ENCODE results near the gene TAS2R8. TPM values are rescaled to one million over a fixed set of nuclear protein-coding genes. Genes with fewer than 3 reads are reported as not detected.

The TAS2R8 gene, protein sequence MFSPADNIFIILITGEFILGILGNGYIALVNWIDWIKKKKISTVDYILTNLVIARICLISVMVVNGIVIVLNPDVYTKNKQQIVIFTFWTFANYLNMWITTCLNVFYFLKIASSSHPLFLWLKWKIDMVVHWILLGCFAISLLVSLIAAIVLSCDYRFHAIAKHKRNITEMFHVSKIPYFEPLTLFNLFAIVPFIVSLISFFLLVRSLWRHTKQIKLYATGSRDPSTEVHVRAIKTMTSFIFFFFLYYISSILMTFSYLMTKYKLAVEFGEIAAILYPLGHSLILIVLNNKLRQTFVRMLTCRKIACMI
- 0.26 TPM in 1 of 2 replicates, not detected in the other for total RNA-seq

DNA sequence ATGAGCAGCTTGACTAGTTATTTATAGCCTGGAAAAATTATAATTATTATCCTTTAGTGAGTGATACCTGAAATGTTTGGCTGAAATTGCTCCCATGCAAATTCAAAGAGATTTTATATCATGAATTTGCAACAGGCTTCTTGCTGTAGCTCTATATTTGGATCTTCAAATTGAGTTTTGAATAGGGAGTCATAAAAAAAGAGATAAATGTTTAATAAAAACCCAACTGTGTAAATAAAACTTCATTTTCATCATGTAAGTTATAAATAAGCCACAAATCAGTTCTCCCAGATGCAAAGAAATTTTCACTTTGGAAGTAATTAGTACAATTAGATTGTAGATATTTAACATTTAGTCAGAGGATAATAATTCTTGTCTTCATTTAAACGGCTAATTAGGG, at the start of gene TAS2R8:
Gene TAS2R8 (minus strand): TSS at position 101 of the 400 bp plus-strand sequence. CDS start 306 bp downstream, outside the sequence.

DNA sequence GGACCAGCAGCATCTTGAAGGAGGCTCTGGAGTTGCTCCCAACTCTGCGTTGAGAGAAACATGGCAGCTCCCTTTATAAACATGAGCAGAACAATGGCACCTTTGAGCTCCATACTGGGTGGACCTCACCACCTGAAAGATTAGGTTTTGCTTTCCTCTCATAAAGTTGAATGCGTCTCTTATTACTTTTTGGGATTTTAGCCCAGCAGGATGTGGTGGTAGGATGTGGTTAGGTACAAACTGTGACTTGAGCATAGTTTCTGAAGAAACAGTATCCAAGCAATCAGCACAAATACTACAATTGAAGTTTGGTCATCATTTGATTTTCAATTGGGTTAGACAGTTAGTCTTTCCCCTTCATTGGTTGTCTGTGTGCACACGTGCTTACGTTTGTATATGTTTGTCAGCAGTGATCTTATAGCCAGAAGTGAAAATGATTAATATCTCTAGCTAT, 42.4 kb upstream of the TAS2R8 start, which contains the start of gene PRR4:
Gene PRR4 (minus strand): TSS at position 51 of the 454 bp plus-strand sequence. CDS start 38 bp downstream, at position 13.

DNA sequence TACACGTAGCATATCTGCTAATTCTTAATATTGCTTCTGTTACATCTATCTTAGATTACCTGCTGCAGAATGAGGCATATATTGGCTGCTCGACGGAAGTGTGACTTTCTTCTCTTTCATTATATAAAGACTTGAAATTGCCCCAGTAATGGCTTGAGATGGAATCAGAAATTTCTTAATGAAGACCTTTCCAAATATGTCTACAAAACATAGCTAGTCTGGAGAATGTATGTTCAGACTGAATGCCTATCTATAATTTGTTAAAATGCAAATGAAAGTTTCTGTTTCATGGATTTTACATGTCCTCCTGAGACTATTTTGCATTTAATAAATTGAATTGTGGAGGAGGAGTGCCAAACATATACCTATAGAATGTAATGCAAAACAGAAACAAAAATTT, 19.2 kb upstream of the TAS2R8 start, which contains the start of gene TAS2R10:
Gene TAS2R10 (minus strand): TSS at position 101 of the 400 bp plus-strand sequence. CDS start 89 bp downstream, at position 12.

DNA sequence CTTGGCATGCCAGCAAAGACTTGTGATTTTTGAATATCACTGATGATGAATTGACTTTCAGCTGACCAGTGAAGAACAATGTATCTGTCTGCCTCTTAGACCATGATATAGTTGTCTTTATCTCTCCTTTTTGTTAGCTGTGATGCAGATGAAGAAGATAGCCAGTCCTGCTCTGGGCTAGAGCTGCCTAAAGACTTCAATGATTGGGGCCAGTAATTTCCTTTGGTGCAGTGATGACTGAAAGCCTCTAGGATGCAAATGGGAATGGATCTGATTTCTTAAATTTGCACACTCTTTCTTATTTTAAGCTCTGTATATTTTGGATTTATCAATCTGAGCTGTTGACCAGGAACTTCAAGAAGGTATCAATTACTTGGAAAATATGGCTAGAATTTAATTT, 3.0 kb upstream of the TAS2R8 start, which contains the start of gene TAS2R9:
Gene TAS2R9 (minus strand): TSS at position 101 of the 400 bp plus-strand sequence. CDS start 93 bp downstream, at position 8.

DNA sequence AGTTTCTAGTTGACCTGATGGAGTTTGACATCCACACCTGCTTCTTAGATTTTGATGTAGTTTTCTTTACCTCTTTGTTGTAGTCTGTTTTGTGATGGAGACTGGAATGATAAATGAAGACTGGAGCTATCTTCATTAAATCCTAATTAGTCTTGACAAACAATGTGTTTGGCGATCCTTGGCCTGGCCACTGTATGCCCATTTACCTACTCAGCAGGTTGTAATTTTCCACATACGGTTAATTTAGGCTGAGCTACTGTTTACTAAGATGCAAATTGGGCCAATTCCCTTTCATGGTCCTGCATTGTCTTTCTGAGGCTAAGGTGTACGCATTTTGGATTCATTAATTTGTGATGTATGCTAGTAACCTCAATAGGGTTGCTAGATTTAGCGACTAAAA, 4.5 kb downstream of the TAS2R8 start, which contains the start of gene TAS2R7:
Gene TAS2R7 (minus strand): TSS at position 41 of the 400 bp plus-strand sequence. CDS start 57 bp downstream, outside the sequence.

Other genes with a start within 250 kb of the TAS2R8 start
- 15.0 and 22.9 TPM in 2 replicates for gene MAGOHB, start 193.7 kb downstream of the TAS2R8 start, total RNA-seq
- gene STYK1, start 133.2 kb downstream of the TAS2R8 start, total RNA-seq: 0.16 and 0.69 TPM in 2 replicates
- gene YBX3, start 84.0 kb downstream of the TAS2R8 start, total RNA-seq: 72.3 and 86.2 TPM in 2 replicates
- gene TAS2R7, start 4.7 kb downstream of the TAS2R8 start, total RNA-seq: not detected in 2 replicates
- gene TAS2R9, start 2.9 kb upstream of the TAS2R8 start, total RNA-seq: 0.09 and 0.16 TPM in 2 replicates
- 0.60 and 1.3 TPM in 2 replicates for gene TAS2R10, start 19.1 kb upstream of the TAS2R8 start, total RNA-seq
- 0.32 and 0.60 TPM in 2 replicates for gene PRR4, start 42.2 kb upstream of the TAS2R8 start, total RNA-seq
- 15.9 and 21.0 TPM in 2 replicates for gene PRH1, start 77.0 kb upstream of the TAS2R8 start, total RNA-seq
- 0.69 and 0.95 TPM in 2 replicates for gene TAS2R13, start 102.3 kb upstream of the TAS2R8 start, total RNA-seq
- 0.63 TPM in 1 of 2 replicates, not detected in the other for gene PRH2, start 122.0 kb upstream of the TAS2R8 start, total RNA-seq
- 1.7 and 2.0 TPM in 2 replicates for gene TAS2R14, start 132.0 kb upstream of the TAS2R8 start, total RNA-seq
- 1.5 and 1.7 TPM in 2 replicates for gene TAS2R50, start 179.6 kb upstream of the TAS2R8 start, total RNA-seq
- gene TAS2R20, start 191.0 kb upstream of the TAS2R8 start, total RNA-seq: 1.6 and 2.5 TPM in 2 replicates
- 3.9 and 4.6 TPM in 2 replicates for gene TAS2R19, start 215.3 kb upstream of the TAS2R8 start, total RNA-seq
- gene TAS2R31, start 224.1 kb upstream of the TAS2R8 start, total RNA-seq: 1.6 and 3.0 TPM in 2 replicates

Measured in bronchial smooth muscle cell (primary cell).